ENCODE measurements around the gene STAU1. TPM values are rescaled to one million over a fixed set of nuclear protein-coding genes. Genes with fewer than 3 reads are reported as not detected.

STAU1 gene
- total RNA-seq, 4 donors from 2014 or later: 64.2 to 79.8 (median 70.9) TPM

GRCh38 chr20:49163696-49164095 is 24.4 kb downstream of the STAU1 start:
- Histone ChIP-seq H3K27ac (no peak overlapping the region), H3K4me1 (peaks cover 0 to 30% (median 20%) of the 10 kb centered on the region in 4 donors), H3K27me3 (no peaks in the 10 kb centered on the region), H3K4me3 (no peak overlapping the region), H3K36me3 (peaks cover 0 to 37% (median 0%) of the 10 kb centered on the region in 3 donors), H3K9me3 (no peaks in the 10 kb centered on the region)
- TF ChIP-seq, protein P1, sequence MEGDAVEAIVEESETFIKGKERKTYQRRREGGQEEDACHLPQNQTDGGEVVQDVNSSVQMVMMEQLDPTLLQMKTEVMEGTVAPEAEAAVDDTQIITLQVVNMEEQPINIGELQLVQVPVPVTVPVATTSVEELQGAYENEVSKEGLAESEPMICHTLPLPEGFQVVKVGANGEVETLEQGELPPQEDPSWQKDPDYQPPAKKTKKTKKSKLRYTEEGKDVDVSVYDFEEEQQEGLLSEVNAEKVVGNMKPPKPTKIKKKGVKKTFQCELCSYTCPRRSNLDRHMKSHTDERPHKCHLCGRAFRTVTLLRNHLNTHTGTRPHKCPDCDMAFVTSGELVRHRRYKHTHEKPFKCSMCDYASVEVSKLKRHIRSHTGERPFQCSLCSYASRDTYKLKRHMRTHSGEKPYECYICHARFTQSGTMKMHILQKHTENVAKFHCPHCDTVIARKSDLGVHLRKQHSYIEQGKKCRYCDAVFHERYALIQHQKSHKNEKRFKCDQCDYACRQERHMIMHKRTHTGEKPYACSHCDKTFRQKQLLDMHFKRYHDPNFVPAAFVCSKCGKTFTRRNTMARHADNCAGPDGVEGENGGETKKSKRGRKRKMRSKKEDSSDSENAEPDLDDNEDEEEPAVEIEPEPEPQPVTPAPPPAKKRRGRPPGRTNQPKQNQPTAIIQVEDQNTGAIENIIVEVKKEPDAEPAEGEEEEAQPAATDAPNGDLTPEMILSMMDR (IDR thresholded peaks at IDR 0.05): no peak
- no peak for TF ChIP-seq EP300 (IDR thresholded peaks at IDR 0.05)
- no peak for TF ChIP-seq POLR2A (IDR thresholded peaks at IDR 0.05)
- no peak for DNase-seq (ENCODE audit: low spot score in 2 of 2)
- 96 to 97% methylated on average over 5 of the region's 5 CpGs for WGBS, 2 donors

DNA sequence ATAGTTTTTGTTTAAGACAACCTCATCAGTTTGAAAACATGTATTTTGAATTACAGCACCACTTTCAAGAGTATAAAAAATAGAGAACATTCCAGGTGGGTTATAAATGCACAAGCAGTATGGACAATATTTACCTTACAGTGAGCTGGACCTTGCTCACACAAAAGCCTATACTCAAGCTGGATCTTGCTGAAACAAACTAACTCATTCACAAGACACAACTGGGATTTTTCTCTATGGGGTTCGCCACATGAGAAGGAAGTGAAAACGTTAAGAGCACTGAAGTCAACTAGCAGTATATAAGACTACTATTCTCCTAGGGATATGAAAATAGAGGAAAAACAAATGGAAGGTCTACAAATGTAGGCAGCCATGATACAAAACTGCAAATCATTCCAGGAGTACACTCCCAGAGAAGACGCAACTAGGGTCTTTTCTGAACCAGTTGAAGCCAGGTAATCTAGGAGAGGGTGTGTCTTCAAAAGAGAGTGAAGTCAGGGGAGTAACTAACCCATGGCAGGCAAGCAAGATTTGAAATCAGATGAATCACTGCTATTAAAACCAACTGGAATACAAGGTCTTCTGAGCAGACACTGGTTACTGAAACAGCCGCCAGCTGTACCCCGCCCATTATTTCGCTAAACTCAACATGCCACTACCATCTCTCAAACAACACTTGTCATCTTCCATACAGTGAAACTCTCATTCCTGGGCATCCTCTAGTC is 26.5 kb downstream of the STAU1 start:
- Histone ChIP-seq H3K4me3 (no peak overlapping the region), H3K36me3 (peaks cover 0 to 57% (median 0%) of the 10 kb centered on the region in 3 donors), H3K27ac (no peak overlapping the region), H3K9me3 (no peaks in the 10 kb centered on the region), H3K27me3 (no peaks in the 10 kb centered on the region), H3K4me1 (peaks cover 0 to 8% (median 2%) of the 10 kb centered on the region in 4 donors)
- WGBS, 2 donors: 66 to 74% methylated on average over 6 of the region's 6 CpGs
- TF ChIP-seq EP300 (IDR thresholded peaks at IDR 0.05) (no peak), POLR2A (IDR thresholded peaks at IDR 0.05) (no peak)
- TF ChIP-seq, protein P1 (IDR thresholded peaks at IDR 0.05): no peak
- DNase-seq (ENCODE audit: low spot score in 2 of 2): no peak

DNA sequence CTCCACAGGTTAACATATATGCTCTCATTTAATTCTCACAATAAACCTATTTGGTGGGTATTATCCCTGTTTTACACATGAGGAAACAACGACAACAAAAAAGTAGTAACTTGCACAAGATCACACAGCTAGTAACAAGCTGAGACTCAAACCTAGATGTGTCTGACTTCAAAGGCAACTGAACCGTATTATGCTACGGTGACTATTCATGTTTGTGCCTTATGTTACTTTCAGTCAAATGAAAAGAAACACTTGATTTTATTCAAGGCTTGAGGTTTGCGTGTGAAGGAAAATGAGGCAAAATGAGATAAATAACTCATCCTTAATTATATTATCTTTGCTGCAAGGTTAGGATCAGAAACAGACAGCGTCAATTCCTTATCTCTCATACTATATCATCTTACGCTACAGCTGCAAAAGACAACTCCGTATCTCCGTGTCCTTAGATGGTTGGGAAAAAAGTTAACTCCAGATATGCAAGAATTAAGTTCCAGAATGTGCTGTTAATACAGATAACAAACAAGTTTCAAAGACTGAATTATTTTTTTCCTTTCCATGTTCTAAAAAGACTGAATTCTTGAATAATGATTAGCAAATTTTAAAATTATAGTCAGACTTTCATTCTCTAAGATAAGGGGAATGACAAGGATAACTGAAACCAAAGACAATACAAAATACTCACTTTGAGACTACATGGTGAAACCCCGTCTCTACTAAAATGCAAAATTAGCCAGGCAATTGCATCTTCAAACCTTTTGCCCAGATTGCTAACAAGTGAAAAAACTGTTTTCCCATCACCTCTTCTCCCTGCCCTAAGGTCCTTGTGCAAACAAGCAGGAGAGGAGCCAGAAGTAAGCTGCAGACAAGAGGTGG is 27.8 kb downstream of the STAU1 start:
- no peak for TF ChIP-seq EP300 (IDR thresholded peaks at IDR 0.05)
- TF ChIP-seq, protein P1 (IDR thresholded peaks at IDR 0.05): no peak
- no peak for TF ChIP-seq POLR2A (IDR thresholded peaks at IDR 0.05)
- Histone ChIP-seq H3K27ac (no peak overlapping the region), H3K4me1 (no peaks in the 10 kb centered on the region), H3K27me3 (no peaks in the 10 kb centered on the region), H3K9me3 (no peaks in the 10 kb centered on the region), H3K4me3 (no peak overlapping the region), H3K36me3 (peaks cover 0 to 53% (median 0%) of the 10 kb centered on the region in 3 donors)
- WGBS, 2 donors: 88% methylated on average over 9 of the region's 9 CpGs
- DNase-seq (ENCODE audit: low spot score in 2 of 2): no peak

DNA sequence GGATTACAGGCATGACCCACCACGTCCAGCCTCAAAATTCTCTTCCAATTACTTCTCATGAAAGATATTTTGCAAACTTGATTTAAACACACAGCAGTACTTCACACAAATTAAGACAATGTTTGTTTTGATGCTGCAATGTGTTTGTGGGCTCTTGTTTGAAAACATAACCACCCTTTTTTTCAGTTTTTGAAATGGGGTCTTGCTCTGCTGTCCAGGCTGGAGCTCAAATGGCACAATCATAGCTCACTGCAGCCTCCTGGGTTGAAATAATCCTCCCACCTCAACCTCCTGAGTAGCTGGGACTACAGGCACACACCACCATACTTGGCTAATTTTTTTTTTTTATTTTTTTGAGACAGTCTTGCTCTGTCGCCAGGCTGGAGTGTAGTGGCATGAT is 31.0 kb downstream of the STAU1 start:
- Histone ChIP-seq H3K27ac (no peak overlapping the region), H3K9me3 (no peaks in the 10 kb centered on the region), H3K36me3 (peaks cover 0 to 45% (median 0%) of the 10 kb centered on the region in 3 donors), H3K27me3 (no peaks in the 10 kb centered on the region), H3K4me3 (no peak overlapping the region), H3K4me1 (no peaks in the 10 kb centered on the region)
- 93 to 94% methylated on average over 2 of the region's 2 CpGs for WGBS, 2 donors
- no peak for DNase-seq (ENCODE audit: low spot score in 2 of 2)
- no peak for TF ChIP-seq POLR2A (IDR thresholded peaks at IDR 0.05)
- no peak for TF ChIP-seq EP300 (IDR thresholded peaks at IDR 0.05)
- TF ChIP-seq, protein P1 (IDR thresholded peaks at IDR 0.05): no peak

- 92 to 100% methylated on average over 1 of the region's 1 CpG for WGBS, 2 donors
- no peak overlapping the region for H3K4me3 ChIP-seq
- H3K27me3 ChIP-seq: no peaks in the 10 kb centered on the region
- peaks cover 0 to 41% (median 0%) of the 10 kb centered on the region in 3 donors for H3K36me3 ChIP-seq
- no peak for DNase-seq (ENCODE audit: low spot score in 2 of 2)
- no peaks in the 10 kb centered on the region for H3K4me1 ChIP-seq
- TF ChIP-seq POLR2A (IDR thresholded peaks at IDR 0.05) (no peak), EP300 (IDR thresholded peaks at IDR 0.05) (no peak)
- TF ChIP-seq, protein P1 (IDR thresholded peaks at IDR 0.05): no peak
- H3K9me3 ChIP-seq: no peaks in the 10 kb centered on the region
- H3K27ac ChIP-seq: no peak overlapping the region
Measured at GRCh38 chr20:49156481-49156880, 31.7 kb downstream of the STAU1 start.
